Endothelial cell of umbilical vein (primary cell): ENCODE data around the gene PLOD2. TPM values are rescaled to one million over a fixed set of nuclear protein-coding genes. Genes with fewer than 3 reads are reported as not detected.

Source experiments
- BruUV-seq: library from RNA; stranded (reverse); fragments of 400-500 nt; replicated peaks from 2 replicates; lab custom pipeline; 2021; lab: Mats Ljungman, UMichigan
- CTCF ChIA-PET: fragments of 300-600, 350-600 bp; sonication (Branson Sonifier 250); formaldehyde crosslinking; loops from one replicate; lab custom pipeline; 2021; ENCODE audit warnings: antibody characterized with exemption, inconsistent platforms; lab: Charles Lee
- POLR2A ChIA-PET: fragments of 300-600, 350-600 bp; sonication (Branson Sonifier 250); formaldehyde crosslinking; loops from one replicate; lab custom pipeline; 2021; ENCODE audit warnings: antibody characterized with exemption, inconsistent platforms; lab: Charles Lee
- DNase-seq: peaks from one replicate; pipeline ENCODE4 v3.0.0-alpha.2; 2011; ENCODE audit warnings: low read depth, low spot score
- FAIRE-seq: peaks from 2 replicates; lab custom pipeline; 2011; peaks lifted over from hg19 to GRCh38; lab: Jason Lieb, UNC
- H2AFZ ChIP-seq: 2 replicates; pipeline ENCODE4 v1.6.0; 2012; ENCODE audit warnings: low read depth, low read length, control low read depth, inconsistent platforms
- H3K27ac ChIP-seq: 2 replicates; pipeline ENCODE4 v1.5.1; 2011; ENCODE audit warnings: low read depth, mild to moderate bottlenecking, control low read depth, low read length, moderate library complexity; ENCODE audit not compliant: insufficient read depth
- H3K27me3 ChIP-seq, 2 experiments: 2 replicates each; pipeline versions ENCODE4 v1.6.0 to v1.6.1; 2011; ENCODE audit warnings: low read length in 2 of 2, mixed read lengths in 1 of 2; ENCODE audit not compliant: control insufficient read depth in 2 of 2, insufficient read depth in 2 of 2
- H3K36me3 ChIP-seq, 2 experiments: 2 replicates in 1 of 2; 3 replicates in 1 of 2; pipeline ENCODE4 v1.5.1; 2011; ENCODE audit warnings: low read length in 2 of 2, mild to moderate bottlenecking in 1 of 2, moderate library complexity in 1 of 2; ENCODE audit not compliant: control insufficient read depth in 2 of 2, insufficient read depth in 2 of 2; ENCODE audit errors: extremely low read depth in 1 of 2
- H3K4me1 ChIP-seq: 3 replicates; pipeline ENCODE4 v1.5.1; 2011; ENCODE audit warnings: mild to moderate bottlenecking, low read length; ENCODE audit not compliant: control insufficient read depth, insufficient read depth; ENCODE audit errors: extremely low read depth
- H3K4me2 ChIP-seq: 2 replicates; pipeline ENCODE4 v1.6.1; 2011; ENCODE audit warnings: low read length, control low read depth, mixed read lengths; ENCODE audit not compliant: insufficient read depth
- H3K4me3 ChIP-seq, 3 experiments: fragments of 200-600 bp in 1 of 3; sonication (generic), shearing (Covaris generic) in 1 of 3; replicated peaks in 1 of 3; 2 replicates each; pipeline ENCODE4 v1.5.1; 2011 to 2016; ENCODE audit warnings: control low read depth in 3 of 3, low read length in 3 of 3, mild to moderate bottlenecking in 2 of 3, inconsistent platforms in 1 of 3, low read depth in 1 of 3, moderate library complexity in 1 of 3; ENCODE audit not compliant: insufficient read depth in 1 of 3
- H3K79me2 ChIP-seq: 2 replicates; pipeline ENCODE4 v1.6.0; 2012; ENCODE audit warnings: low read length, inconsistent platforms; ENCODE audit not compliant: control insufficient read depth, insufficient read depth
- H3K9ac ChIP-seq: replicated peaks from 2 replicates; pipeline ENCODE3; 2011; ENCODE audit warnings: low read length, control low read depth; ENCODE audit not compliant: insufficient read depth; ENCODE audit errors: extremely low read depth
- H3K9me1 ChIP-seq: replicated peaks from 3 replicates; pipeline ENCODE4 v1.6.0; 2011; ENCODE audit warnings: mild to moderate bottlenecking, low read length; ENCODE audit not compliant: control insufficient read depth, insufficient read depth; ENCODE audit errors: extremely low read depth
- H3K9me3 ChIP-seq: replicated peaks from 2 replicates; pipeline ENCODE4 v1.5.1; 2012; ENCODE audit warnings: low read length, inconsistent platforms; ENCODE audit not compliant: control insufficient read depth, insufficient read depth
- H4K20me1 ChIP-seq: replicated peaks from 2 replicates; pipeline ENCODE3; 2011; ENCODE audit warnings: mild to moderate bottlenecking, low read length; ENCODE audit not compliant: control insufficient read depth, insufficient read depth; ENCODE audit errors: extremely low read depth
- EZH2 ChIP-seq: IDR thresholded peaks from 2 replicates; pipeline ENCODE4 v1.6.1; 2012; ENCODE audit warnings: borderline replicate concordance, low read depth, mild to moderate bottlenecking, moderate library complexity, low read length, inconsistent platforms; ENCODE audit not compliant: severe bottlenecking
- FOS ChIP-seq: IDR thresholded peaks from 2 replicates; pipeline ENCODE4 v1.6.1; 2011; ENCODE audit warnings: mild to moderate bottlenecking, low read length, moderate library complexity, borderline replicate concordance; ENCODE audit not compliant: insufficient read depth
- GATA2 ChIP-seq: IDR thresholded peaks from 2 replicates; pipeline ENCODE4 v1.7.0; 2011; ENCODE audit warnings: low read depth, mild to moderate bottlenecking, moderate library complexity, mixed read lengths, low read length; ENCODE audit not compliant: insufficient read length, insufficient read depth
- JUN ChIP-seq: IDR thresholded peaks from 2 replicates; pipeline ENCODE4 v1.6.1; 2011; ENCODE audit warnings: borderline replicate concordance, low read depth; ENCODE audit not compliant: insufficient read length, insufficient read depth
- MAX ChIP-seq: IDR thresholded peaks from 2 replicates; pipeline ENCODE4 v1.6.1; 2011; ENCODE audit not compliant: insufficient read depth, insufficient read length
- MYC ChIP-seq: IDR thresholded peaks from one replicate; pipeline ENCODE4 v1.6.1; 2011; ENCODE audit warnings: mild to moderate bottlenecking, low read depth, low read length
- POLR2A ChIP-seq: IDR thresholded peaks from 2 replicates; pipeline ENCODE4 v1.6.1; 2012; ENCODE audit warnings: low read depth, mild to moderate bottlenecking, control low read depth, low read length
- POLR2AphosphoS5 ChIP-seq: IDR thresholded peaks from 2 replicates; pipeline ENCODE4 v1.6.1; 2012; ENCODE audit warnings: low read depth, mild to moderate bottlenecking, control low read depth, low read length, moderate library complexity; ENCODE audit not compliant: insufficient read depth
- dilution Hi-C: fragments of 300-500 bp; cut with MboI; formaldehyde crosslinking; loops from one replicate; pipeline ENCODE4 v1.15.0; 2019; ENCODE audit warnings: low sequenced_read_pairs; ENCODE audit not compliant: extremely low pct_ligation_motif_present
- intact Hi-C: fragments of 100-400 bp; cut with micrococcal nuclease; formaldehyde crosslinking; loops from one replicate; pipeline ENCODE4 v1.10.0; 2022
- polyA plus RNA-seq, 4 experiments: library from polyadenylated mRNA; depleted of rRNA in 3 of 4; stranded (reverse) in 3 of 4; unstranded in 1 of 4; fragments of >200 nt; gene quantifications; 2 replicates each; pipeline versions ENCODE4 v1.2.1 to v1.2.3, GENCODE V29; 2011 to 2012; ENCODE audit warnings: missing spikeins in 1 of 4
- total RNA-seq: library from RNA; stranded (reverse); gene quantifications from 2 replicates; pipeline ENCODE4 v1.2.3, GENCODE V29; 2021
- TF ChIP-seq, protein P1 (sequence below), 2 donors: IDR thresholded peaks; 1 replicate in 1 of 2; 2 replicates in 1 of 2; pipeline ENCODE4 v1.5.1; 2011; ENCODE audit warnings: low read length in 2 of 2, mild to moderate bottlenecking in 2 of 2, moderate library complexity in 2 of 2, control low read depth in 1 of 2, inconsistent platforms in 1 of 2, low read depth in 1 of 2; ENCODE audit not compliant: insufficient read depth in 1 of 2; ENCODE audit errors: extremely low read depth in 1 of 2

PLOD2 gene
- total and polyA plus RNA-seq, 2 donors (not counting 3 experiments of a cell fraction or from before 2014, with no cell fraction given) = 36.1 to 193 TPM

DNA sequence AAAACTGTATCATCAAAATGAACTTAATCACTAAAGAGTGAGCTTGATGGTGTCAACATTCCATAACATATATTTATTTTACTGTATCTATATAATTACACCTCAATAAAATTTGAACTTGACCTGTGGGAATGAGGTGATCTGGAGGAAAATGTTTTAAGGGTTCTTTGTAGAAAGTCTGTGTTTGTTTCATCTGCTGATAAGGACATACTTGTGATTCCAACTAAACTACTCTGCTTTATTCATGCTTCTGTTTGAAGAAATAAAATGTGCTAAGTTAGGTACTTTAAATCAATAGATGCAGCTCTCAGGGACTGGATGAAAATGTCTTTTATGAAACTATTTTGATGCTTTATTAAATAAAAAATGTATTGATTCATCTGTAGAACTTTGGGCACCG lies 11.6 kb upstream of the PLOD2 start:
- POLR2A ChIA-PET = no interaction called here
- TF ChIP-seq FOS (no peak), POLR2AphosphoS5 (no peak), MAX (no peak), POLR2A (no peak), GATA2 (no peak), EZH2 (no peak), MYC (no peak), JUN (no peak)
- TF ChIP-seq, protein P1, sequence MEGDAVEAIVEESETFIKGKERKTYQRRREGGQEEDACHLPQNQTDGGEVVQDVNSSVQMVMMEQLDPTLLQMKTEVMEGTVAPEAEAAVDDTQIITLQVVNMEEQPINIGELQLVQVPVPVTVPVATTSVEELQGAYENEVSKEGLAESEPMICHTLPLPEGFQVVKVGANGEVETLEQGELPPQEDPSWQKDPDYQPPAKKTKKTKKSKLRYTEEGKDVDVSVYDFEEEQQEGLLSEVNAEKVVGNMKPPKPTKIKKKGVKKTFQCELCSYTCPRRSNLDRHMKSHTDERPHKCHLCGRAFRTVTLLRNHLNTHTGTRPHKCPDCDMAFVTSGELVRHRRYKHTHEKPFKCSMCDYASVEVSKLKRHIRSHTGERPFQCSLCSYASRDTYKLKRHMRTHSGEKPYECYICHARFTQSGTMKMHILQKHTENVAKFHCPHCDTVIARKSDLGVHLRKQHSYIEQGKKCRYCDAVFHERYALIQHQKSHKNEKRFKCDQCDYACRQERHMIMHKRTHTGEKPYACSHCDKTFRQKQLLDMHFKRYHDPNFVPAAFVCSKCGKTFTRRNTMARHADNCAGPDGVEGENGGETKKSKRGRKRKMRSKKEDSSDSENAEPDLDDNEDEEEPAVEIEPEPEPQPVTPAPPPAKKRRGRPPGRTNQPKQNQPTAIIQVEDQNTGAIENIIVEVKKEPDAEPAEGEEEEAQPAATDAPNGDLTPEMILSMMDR (IDR thresholded peaks at IDR 0.05; ENCODE audit: extremely low read depth in 1 of 2, insufficient read depth in 1 of 2, low read depth in 1 of 2, low read length in 2 of 2) = no peak

More for the DNA sequence above, 11.6 kb upstream of the PLOD2 start:
- Histone ChIP-seq H3K4me2 (no peak overlapping the region), H3K27ac (no peak overlapping the region), H3K27me3 (no peaks in the 10 kb centered on the region), H3K79me2 (no peaks in the 10 kb centered on the region), H3K9me1 (no peaks in the 10 kb centered on the region), H3K4me1 (peaks cover 19% of the 10 kb centered on the region), H3K4me3 (no peak overlapping the region), H2AFZ (no peak overlapping the region), H4K20me1 (no peaks in the 10 kb centered on the region), H3K9me3 (no peaks in the 10 kb centered on the region), H3K9ac (no peak overlapping the region), H3K36me3 (no peaks in the 10 kb centered on the region)
- BruUV-seq = no TSS peak
- dilution Hi-C loops = no loop called here
- intact Hi-C loops = no loop called here
- CTCF ChIA-PET = interaction anchor here (1.1 to 1.4 kb wide), 2 partner anchors 15 to 107 kb away, joined by 3 to 4 read pairs; no protein-coding TSS in a partner anchor
- DNase-seq (no peak), FAIRE-seq (no peak)
